Loucy (cell line): Measurements from ENCODE around the gene RWDD3.

ENCODE experiments used
- EZH2phosphoT487 ChIP-seq: fragments of 200-600 bp; IDR thresholded peaks from 2 replicates; pipeline ENCODE4 v1.6.1; 2018; ENCODE audit warnings: antibody characterized with exemption, mild to moderate bottlenecking, moderate library complexity, borderline replicate concordance
- TF ChIP-seq, protein P1 (sequence below): fragments of 200-600 bp; sonication (generic); conservative IDR thresholded peaks from 2 replicates; pipeline ENCODE4 v1.5.1; 2014; ENCODE audit warnings: mild to moderate bottlenecking, antibody characterized with exemption, low read length

DNA sequence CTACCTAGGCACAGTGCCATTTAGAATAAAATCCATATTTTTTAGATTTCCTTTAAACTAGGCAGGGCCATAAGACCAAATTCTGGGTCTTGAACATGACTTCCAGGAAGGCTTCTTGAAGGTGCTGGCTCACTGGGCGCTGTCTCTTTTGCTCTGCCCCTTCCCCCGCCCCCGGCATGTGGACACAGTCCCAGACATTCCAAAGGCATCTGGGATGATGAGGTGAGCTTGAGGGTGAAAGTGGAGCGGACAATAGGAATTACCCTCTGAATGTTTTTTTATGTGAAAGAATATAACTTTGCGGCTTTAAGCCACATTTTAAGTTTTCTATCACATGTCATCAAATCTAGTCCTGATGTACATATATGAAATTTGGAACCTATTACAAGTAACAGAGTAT is 29.4 kb downstream of the RWDD3 start:
- TF ChIP-seq, protein P1, sequence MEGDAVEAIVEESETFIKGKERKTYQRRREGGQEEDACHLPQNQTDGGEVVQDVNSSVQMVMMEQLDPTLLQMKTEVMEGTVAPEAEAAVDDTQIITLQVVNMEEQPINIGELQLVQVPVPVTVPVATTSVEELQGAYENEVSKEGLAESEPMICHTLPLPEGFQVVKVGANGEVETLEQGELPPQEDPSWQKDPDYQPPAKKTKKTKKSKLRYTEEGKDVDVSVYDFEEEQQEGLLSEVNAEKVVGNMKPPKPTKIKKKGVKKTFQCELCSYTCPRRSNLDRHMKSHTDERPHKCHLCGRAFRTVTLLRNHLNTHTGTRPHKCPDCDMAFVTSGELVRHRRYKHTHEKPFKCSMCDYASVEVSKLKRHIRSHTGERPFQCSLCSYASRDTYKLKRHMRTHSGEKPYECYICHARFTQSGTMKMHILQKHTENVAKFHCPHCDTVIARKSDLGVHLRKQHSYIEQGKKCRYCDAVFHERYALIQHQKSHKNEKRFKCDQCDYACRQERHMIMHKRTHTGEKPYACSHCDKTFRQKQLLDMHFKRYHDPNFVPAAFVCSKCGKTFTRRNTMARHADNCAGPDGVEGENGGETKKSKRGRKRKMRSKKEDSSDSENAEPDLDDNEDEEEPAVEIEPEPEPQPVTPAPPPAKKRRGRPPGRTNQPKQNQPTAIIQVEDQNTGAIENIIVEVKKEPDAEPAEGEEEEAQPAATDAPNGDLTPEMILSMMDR: no peak
- TF ChIP-seq EZH2phosphoT487: no peak
